Measurements from ENCODE around the gene IGF2R.
"Not testable (repeated sequence)": the region's sequence is repeated elsewhere in the genome, so short reads cannot be mapped to it uniquely, and the experiment has no call there.

IGF2R gene, protein sequence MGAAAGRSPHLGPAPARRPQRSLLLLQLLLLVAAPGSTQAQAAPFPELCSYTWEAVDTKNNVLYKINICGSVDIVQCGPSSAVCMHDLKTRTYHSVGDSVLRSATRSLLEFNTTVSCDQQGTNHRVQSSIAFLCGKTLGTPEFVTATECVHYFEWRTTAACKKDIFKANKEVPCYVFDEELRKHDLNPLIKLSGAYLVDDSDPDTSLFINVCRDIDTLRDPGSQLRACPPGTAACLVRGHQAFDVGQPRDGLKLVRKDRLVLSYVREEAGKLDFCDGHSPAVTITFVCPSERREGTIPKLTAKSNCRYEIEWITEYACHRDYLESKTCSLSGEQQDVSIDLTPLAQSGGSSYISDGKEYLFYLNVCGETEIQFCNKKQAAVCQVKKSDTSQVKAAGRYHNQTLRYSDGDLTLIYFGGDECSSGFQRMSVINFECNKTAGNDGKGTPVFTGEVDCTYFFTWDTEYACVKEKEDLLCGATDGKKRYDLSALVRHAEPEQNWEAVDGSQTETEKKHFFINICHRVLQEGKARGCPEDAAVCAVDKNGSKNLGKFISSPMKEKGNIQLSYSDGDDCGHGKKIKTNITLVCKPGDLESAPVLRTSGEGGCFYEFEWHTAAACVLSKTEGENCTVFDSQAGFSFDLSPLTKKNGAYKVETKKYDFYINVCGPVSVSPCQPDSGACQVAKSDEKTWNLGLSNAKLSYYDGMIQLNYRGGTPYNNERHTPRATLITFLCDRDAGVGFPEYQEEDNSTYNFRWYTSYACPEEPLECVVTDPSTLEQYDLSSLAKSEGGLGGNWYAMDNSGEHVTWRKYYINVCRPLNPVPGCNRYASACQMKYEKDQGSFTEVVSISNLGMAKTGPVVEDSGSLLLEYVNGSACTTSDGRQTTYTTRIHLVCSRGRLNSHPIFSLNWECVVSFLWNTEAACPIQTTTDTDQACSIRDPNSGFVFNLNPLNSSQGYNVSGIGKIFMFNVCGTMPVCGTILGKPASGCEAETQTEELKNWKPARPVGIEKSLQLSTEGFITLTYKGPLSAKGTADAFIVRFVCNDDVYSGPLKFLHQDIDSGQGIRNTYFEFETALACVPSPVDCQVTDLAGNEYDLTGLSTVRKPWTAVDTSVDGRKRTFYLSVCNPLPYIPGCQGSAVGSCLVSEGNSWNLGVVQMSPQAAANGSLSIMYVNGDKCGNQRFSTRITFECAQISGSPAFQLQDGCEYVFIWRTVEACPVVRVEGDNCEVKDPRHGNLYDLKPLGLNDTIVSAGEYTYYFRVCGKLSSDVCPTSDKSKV (N-terminal part only)

DNA sequence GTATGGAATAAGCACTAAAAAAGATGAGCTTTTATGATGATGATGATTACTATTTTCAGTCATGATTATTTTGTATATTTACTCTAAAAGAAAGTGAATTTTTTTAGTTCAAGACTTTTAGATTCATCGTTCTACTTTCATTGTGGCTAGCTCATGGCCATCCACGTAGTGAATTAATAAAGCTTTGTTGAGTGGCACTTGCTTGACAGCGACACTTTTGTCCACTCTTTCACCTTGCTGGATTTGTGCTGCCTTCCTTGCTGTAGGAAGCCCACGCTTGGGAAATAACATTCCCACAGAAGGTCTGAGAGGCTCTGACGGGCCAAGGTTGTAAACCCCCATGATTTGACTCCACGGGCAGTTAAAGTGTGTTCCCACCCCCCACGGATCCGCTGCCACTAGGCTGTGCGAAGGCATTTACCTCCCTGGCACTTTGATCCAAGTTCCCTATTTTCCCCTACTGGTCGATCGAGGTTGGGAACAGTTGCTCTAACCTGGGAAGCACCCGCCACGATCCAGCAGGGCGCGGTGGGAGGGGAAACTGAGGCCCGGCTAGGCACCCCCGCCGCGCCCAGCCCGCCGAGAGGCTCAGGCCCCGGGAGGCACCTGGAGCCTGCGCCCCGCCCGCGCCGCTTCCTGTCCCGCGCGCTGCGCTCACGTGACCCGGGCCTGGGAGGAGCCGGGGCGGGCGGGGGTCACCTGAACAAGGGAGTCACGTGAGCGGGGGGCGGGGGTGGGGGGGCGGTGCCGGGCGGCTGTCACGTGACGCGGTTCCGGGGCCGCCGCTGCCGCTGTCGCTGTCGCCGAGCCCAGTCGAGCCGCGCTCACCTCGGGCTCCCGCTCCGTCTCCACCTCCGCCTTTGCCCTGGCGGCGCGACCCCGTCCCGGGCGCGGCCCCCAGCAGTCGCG is at the start of gene IGF2R:
Gene IGF2R, plus strand, starts transcription at position 788 of the 909 bp plus-strand sequence. CDS start 165 bp downstream, outside the sequence.
- peak; percentile 92 for DNase-seq

DNA sequence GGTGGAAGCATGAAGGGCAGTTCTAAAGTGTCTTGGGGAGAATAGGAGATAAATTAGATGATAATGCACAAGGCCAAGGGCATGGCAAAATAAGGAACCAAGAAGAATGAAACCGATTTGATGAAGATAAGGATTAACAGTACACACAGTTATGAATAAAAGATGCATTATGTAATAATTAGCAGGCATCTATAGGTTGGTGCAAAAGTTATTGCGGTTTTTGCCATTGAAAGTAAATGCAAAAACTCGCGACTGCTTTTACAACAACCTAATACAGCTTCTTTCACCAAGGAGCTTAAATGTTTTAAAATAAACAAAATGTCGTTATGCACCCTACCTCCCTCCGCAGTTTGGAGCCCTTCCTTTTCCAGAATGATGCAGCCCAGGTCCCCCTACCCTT is 49.1 kb upstream of the IGF2R start:
- DNase-seq = no peak

DNA sequence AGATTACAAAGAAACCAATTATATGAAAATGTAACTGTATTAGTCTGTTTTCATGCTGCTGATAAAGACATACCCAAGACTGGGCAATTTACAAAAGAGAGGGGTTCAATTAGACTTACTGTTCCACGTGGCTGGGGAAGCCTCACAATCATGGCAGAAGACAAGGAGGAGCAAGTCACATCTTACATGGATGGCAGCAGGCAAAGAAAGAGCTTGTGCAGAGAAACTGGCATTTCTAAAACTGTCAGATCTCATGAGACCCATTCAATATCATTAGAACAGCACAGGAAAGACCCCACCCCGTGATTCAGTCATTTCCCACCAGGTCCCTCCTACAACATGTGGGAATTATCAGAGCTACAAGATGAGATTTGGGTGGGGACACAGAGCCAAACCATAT is 44.7 kb upstream of the IGF2R start:
- DNase-seq = not testable (repeated sequence)

DNA sequence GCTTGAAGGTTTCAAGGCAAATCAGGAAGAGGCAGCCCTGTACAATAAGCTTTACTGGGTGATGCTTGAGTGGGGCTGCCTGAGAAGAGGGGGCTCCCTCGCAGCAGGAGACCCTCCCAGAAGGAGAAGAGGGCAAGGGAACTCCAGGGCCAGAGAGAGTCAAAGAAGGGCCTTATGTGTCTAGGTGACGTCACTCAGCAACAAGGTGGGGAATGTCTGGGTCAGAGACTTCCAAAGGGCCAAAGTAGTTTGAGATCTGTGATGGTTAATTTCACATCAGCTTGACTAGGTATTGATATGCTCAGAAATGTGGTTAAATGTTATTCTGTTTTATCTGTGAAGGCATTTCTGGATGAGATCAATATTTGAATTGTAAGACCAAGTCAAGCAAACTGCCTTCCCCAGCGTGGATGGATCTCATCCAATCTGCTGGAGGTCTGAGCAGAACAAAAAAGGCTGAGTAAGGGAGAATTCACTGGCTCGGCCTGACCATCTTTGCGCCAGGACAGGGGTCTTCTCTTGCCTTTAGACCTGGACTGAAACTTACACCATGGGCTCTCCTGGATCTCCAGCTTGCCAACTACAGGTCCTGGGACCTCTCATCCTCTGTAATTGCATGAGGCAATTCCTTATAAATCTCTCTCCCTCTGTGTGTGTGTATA is 42.2 kb upstream of the IGF2R start:
- DNase-seq = no peak

DNA sequence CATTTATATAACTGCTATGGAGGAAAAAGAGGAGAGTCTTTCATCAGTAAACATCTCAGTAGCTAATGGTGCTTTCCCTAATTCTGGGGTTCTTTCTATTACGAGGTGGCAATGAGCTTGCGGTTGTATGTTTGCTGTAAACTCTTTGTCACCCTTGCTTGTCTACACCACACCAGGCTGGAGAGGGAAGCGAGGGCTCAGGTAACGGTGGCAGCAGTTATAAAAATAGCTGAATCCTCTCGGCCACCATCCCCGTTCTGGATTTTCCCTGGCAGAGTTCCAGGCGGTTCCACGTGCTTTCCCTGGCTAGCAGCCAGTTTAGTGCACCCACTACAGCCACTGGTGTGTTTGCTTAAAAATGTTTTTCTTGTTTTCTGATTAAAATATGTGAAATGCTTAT is 39.1 kb upstream of the IGF2R start:
- peak; percentile 44 for DNase-seq

DNA sequence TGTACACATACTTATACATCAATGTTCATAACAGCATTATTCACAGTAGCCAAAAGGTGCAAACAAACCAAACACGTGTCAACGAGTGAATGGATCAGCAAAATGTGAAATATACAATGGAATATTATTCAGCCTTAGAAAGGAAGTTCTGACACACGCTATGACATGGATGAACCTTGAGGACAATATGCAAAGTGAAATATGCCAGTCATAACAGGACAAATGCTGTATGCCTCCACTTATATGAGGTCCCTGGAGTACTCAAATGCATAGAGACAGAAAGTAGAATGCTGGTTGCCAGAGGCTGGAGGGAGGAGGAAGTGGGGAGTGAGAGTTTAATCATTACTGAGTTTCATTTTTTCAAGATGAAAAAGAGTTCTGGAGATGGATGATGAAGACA is 37.8 kb upstream of the IGF2R start:
- DNase-seq = no peak

DNA sequence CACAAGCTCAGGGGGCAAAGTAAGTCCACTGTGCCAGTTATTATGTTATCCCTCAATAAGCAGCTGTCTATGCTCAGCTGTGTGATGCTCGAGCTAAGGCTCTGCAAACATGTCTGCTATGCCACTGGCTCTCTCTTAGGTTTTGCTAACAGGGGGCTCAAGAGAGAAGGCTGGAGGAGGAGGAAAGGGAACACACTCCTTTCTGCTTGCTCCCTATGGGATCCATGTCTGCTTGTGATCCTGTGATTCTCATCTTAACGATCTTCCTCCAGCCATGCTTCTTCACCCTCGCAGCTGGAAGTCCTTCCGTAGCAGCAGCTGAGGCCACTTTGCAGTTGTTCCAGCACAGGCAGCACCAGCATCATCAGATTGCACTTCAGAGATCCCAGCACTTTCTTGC is 37.0 kb upstream of the IGF2R start:
- DNase-seq = no peak

DNA sequence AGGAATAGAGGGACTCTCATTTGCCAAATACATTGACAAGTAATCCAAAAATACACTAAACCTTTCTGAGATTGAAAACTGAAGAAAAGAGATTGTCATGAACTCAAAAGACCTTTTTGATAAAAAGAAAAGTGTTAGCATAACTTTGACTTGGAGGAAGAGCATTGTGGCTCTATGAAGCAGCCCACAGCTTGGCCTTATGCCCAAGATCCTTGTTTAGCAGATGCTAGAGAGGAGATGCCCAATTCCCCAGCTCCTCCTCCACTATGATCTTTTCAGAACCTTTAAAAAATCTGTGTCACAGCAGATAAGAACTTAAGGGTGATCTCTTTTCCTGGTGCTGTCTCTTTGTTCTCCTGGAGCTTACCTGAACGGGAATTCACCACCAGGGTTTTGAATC is 35.8 kb upstream of the IGF2R start:
- DNase-seq = no peak

DNA sequence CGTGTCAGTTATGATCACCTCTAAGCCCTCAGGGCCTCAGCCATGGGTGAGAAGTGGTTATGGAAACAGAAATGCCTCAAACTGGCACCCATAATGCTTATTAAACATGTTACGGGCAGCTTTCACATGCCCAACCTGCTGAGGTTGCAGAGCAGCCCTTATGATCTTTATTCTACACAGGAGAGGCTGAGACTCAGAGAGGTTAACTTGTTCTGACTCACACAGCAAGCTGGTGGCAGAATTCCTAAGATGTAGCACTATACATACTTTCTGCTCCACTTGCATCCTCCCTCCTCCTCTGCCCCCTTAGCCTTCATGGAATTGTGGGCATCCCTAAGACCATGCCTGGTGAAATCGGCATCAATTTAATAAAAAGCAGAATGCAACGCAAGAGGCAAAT is 34.7 kb upstream of the IGF2R start:
- DNase-seq = no peak

DNA sequence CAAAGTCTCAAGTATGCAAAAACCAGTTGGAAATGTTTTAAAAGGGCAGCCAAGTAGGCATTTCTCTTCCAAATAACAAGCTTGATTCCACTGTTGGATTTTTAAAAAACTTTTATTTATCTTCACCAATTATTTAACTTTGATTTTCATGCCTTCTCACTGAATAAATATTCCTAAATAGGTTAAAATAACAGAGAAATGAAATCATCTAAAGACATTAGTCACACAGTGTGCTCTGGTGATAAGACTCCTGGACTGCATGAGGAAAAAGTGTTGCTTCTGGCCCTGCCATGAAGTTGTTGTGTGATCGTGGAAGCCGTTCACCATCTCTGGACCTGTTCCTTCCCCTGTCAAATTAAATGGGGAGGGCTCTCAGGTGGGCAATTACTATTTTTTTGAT is 33.8 kb upstream of the IGF2R start:
- DNase-seq = no peak

DNA sequence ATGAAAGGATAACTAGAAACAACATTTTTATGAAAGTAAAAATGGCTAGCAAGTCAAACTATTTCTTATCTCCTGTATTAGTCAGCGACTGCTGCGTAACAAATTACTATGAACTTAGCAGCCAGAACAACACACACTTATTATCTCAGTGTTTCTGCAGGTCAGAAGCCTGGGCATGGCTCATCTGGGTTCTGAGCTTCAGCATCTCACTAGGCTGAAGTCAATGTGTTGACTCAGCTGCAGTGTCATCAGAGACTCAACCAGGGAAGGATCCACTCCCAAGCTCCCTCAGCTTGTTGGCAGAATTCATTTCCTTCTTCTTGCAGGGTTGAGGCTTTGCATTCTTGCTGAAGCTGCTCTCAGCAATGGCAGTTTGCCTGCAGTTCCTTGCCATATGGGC is 33.2 kb upstream of the IGF2R start:
- DNase-seq = no peak

DNA sequence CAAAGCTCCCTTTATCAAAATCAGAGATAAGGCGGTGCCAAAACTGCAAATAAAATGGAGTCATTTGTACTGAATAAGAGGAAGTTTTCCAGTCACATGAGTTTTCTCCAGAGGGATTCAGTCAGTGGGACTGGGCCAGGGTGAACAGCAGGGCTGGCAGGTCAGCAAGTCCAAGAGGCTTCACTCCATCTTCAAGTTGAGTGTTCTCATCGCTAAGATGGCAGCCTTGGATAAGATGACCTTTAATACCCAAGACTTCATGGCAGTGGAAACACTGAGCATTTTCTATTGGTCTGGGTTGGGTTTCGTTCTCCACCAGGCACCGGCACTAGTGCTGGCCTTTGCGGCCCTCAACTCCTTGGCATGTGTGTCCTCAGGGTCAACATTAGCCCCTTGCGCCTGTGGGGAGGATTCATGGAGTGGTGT is 29.3 kb upstream of the IGF2R start:
- no peak for DNase-seq

DNA sequence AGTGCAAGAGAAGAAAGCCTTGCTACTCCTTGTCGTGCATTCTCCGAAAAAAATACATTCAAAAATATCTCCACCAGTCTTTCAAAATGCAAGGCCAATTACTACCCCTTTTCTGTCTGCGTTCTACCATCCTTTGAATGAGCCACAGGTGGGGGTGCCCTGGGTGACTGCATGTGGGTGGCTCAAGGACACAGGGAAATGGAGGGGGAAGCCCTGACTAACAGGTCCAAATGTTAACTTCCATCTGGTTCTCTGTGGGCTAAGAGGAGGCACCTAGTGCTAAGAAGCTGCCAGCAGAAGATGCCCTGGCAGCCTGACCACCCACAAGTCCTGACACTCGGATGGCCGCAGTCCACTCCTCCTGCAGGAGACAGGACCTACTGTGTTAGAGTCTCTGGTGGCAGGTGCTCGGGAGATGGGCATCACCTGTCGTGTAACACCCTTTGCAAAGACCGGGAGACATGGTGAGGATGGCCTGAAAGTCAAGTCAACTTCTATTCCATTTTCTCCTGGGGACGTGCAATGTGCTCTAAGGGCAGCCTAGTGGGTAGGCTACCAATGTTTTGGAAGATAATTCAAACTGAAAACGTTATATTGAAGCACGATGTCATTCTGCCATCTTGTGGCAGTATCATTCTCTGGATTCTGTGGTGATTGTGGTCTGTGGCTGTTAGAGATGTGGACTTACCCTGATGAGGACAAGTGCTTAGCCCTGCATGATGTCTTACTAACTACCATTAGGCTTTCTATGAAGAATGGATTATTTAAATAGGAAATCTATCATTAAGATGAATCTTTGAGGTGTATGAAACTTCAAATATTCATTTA is 27.4 kb upstream of the IGF2R start:
- DNase-seq = peak; percentile 54

DNA sequence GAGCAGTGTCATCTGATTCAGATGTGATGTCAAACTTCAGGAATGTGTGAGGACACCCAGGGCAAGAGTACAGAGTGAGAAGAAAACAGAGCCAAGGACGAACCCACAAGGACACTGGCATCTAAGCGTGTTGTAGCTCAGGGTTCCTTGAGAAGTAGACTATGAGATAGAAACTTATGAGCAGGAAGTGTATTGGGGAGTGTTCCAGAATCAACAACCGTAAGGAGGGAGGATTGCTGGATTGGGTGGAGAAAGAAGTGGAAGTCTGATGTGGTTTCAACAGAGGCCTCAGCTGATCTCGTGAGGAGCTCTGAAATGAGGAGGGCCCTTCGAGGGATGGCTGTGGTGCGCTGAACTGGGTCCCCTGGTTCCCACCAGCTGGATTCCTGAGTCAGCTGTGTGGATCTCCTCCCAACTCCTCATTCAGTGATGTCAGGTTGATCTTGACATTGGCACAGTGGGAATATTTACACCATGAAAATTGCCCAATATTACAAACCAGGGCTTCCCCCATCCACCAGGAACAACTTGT is 25.7 kb upstream of the IGF2R start:
- DNase-seq = no peak

DNA sequence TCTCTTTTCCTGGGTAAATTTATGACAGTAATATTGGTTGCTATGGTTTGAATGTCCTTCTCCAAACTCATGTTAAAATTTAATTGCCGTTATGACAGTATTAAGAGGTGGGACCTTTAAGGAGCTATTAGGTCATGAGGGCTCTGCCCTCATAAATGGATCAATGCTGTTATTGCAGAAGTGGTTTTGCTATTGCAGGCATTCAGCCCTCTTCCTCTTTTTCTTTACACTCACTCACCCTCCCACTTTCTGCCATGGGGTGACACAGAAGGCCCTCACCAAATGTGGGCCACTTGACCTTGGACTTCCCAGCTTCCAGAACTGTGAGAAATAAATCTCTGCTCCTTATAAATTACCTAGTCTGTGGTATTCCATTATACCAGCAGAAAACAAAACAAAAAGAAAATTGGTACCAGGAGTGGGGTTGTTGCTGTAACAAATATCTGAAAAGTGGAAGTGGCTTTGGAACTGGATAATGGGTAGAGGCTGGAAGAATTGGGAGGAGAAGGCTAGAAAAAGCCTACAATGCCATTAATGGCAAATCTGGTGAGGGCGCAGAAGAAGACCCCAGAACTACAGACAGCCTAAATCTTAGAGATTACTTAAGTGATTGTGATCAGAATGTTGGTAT is 24.8 kb upstream of the IGF2R start:
- DNase-seq = peak; percentile 27

DNA sequence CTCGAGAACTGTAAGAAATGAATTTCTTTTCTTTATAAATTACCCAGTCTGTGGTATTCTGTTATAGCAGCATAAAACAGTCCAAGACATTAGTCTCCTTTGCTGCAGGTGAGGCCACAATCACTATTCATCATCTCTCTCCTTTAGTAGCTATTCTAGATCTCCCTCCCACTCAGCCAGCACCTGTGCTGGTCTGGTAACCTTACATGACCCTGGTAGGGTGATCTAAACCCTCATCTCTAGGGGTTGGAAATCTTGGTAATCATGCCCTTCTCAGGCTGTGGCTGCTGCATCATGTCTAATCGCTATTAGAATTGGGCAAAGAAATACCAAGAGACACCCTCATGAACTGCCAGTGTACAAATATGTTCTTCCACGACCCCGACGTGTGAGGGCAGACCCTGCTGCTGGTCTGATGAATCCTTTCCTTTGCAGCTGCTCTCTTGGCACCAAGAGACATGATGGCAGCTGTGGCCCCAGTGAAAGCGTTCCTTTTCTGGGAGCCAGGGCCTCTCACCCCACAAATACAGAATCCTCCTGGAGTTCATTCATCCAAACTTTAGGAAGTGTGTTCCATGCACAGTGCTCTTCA is 23.0 kb upstream of the IGF2R start:
- no peak for DNase-seq

DNA sequence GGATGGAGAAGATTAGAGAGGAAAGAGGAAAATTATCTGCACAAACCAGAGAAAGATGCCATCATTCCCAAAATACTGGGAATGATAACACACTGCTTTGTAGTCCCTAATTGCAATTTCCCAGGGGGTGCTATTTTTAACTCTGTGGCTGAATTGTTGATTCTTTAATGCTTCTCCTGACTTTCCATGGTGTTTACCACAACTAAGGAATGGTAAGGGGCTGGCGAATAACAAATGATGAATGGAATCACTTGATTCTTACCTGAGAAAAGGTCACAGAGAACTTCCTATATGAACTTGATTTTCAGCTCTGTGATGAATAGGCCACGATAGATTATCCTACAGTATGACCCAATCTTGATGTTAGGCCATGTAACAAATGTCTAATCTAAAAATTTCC is 22.0 kb upstream of the IGF2R start:
- no peak for DNase-seq

DNA sequence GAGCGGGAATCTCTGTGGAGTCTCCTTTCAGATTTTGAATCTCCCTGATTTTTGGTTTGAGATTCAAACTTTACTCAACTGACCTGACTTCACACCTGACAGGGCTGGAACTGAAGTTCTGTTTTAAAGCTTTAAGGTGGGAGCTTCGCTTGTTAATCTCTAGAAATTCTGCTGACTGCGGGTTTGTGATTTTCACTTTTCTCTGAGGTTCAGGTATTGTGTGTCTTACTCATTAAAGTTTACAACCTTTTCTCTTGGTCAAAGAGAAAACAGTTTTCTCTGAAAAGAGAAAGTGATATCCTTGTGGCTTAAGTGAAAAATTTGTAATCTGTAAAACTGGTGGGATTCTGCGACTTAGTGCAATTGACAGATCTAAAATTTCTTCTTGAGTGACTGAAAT is 20.7 kb upstream of the IGF2R start:
- DNase-seq = no peak

DNA sequence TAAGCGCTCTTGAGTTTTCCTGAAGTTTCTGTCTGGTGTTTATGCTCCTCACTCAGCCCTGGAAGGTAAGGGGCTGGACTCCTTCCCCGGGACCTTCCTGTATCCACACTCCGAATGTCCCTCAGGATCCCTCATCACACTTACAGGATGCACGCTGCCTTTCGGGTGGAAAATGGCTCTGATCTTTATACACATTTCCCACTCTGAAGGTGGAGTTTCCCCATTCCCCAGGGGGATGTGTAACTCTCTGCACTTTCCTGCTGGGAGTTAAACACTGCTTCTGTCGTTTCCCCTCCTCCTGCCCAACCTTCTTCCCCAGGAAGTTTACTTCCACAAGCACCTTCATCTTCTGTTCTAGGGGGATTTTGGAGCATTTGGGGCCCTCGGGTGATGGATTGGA is 17.1 kb upstream of the IGF2R start:
- no peak for DNase-seq

All from hematopoietic multipotent progenitor cell treated with erythropoietin and hydrocortisone succinate and interleukin-3 and kit ligand, for 6 days (in vitro differentiated cells).